GM13977 (cell line): Measurements from ENCODE around the gene SMAD1.
A peak's percentile ranks its signal among the peaks of the same experiment; 100 is the strongest.

ENCODE experiments used
- DNase-seq: peaks from one replicate; pipeline ENCODE4 v3.0.0; 2012; ENCODE audit warnings: low spot score
- in situ Hi-C: fragments of 300-500 bp; cut with MboI; formaldehyde crosslinking; loops from one replicate; pipeline ENCODE4 v1.12.0; 2022; ENCODE audit warnings: low sequenced_read_pairs, low pct_unique_long_range_greater_than_20kb, mixed read lengths, inconsistent platforms; ENCODE audit not compliant: unreplicated experiment
- TF ChIP-seq, protein P1 (sequence below): IDR thresholded peaks from 2 replicates; pipeline ENCODE4 v1.5.1; 2012; ENCODE audit warnings: mild to moderate bottlenecking, control low read depth; ENCODE audit not compliant: insufficient read depth; ENCODE audit errors: extremely low read depth, missing control alignments

The SMAD1 gene

DNA sequence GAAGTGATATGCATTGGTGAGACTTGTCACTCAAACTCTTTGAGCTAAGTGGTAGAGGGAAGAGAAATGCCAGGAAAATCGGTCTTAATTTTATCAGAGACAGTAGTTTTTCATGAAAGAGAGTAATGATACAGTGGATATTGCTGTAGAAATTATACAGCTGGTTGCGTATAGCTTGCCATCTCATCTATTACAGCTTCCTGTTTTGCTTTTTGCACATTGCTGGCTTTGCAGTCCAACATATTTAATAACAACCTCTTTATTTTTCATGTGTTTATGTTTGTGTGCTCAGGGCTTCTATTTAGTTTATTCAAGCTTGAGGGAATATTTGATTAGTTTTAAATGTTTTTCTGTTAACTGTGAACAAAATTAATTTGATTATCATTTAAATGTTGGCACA lies 11.5 kb downstream of the SMAD1 start:
- in situ Hi-C loops, result no loop called here
- TF ChIP-seq, protein P1, sequence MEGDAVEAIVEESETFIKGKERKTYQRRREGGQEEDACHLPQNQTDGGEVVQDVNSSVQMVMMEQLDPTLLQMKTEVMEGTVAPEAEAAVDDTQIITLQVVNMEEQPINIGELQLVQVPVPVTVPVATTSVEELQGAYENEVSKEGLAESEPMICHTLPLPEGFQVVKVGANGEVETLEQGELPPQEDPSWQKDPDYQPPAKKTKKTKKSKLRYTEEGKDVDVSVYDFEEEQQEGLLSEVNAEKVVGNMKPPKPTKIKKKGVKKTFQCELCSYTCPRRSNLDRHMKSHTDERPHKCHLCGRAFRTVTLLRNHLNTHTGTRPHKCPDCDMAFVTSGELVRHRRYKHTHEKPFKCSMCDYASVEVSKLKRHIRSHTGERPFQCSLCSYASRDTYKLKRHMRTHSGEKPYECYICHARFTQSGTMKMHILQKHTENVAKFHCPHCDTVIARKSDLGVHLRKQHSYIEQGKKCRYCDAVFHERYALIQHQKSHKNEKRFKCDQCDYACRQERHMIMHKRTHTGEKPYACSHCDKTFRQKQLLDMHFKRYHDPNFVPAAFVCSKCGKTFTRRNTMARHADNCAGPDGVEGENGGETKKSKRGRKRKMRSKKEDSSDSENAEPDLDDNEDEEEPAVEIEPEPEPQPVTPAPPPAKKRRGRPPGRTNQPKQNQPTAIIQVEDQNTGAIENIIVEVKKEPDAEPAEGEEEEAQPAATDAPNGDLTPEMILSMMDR, result no peak
- DNase-seq, result no peak

DNA sequence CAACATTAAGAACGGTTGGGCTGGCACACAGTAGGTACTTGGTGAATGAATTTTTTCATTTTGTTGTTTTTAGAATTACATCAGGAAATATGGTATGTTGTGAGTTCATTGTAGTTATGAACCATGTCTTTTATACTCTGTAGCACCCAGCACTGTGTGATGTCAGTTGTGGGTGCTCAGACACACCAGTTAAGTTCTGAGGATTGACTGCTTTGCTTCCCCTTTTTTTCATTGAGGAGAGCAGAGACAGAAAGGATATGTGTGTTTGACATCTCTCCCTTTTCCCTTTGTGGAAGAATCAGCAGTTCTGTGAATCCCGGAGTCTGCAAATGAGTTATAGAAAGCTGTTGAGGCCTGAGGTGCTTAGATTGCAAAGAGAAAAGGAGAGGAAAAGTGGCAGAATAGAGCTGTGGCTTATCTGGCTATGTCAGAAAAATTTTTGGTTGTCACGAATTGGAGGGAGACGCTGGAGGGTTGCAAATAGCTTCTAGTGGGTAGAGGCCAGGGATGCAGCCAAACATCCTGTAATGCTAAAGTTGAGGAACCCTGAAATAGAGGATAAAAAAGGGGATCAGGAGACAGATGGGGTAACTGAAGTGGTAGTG lies 13.1 kb downstream of the SMAD1 start:
- in situ Hi-C loops, result no loop called here
- no peak for DNase-seq
- TF ChIP-seq, protein P1, result no peak

- in situ Hi-C loops, result no loop called here
- DNase-seq, result no peak
- TF ChIP-seq, protein P1, result no peak
These were observed 14.6 kb downstream of the SMAD1 start for GRCh38 chr4:145496292-145496691.

GRCh38 chr4:145497199-145498149 lies 15.8 kb downstream of the SMAD1 start:
- TF ChIP-seq, protein P1, result no peak
- DNase-seq, result no peak
- in situ Hi-C loops, result no loop called here

DNA sequence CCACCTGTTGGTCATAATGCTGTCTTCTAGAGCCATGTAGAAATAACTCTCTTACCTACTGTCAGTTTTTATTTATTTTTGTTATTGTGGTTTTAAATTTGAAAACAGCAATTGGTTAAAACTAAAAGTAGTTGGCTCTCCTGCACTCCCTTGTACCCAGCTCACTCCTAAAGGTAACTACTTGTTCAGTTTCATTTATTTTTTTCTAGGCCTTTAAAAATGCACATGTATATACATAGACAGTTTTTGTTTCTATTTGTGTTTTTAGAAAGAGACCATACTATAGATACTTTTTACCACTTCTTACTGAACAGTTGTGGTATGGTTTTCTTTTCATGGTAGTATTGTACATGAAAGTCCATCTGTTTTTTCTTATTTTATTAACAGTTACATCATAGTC lies 16.8 kb downstream of the SMAD1 start:
- in situ Hi-C loops, result no loop called here
- no peak for DNase-seq
- TF ChIP-seq, protein P1, result peak; percentile 7

- TF ChIP-seq, protein P1, result no peak
- DNase-seq, result no peak
- in situ Hi-C loops, result no loop called here
These were observed 19.5 kb downstream of the SMAD1 start for GRCh38 chr4:145501051-145501660.
